K562 (cell line): ENCODE measurements around the gene TMEM179. TPM values are rescaled to one million over a fixed set of nuclear protein-coding genes. Genes with fewer than 3 reads are reported as not detected.

Experiments
- ARID1B ChIP-seq: fragments of 450-650 bp; IDR thresholded peaks from 2 replicates; pipeline ENCODE4 v1.6.1; 2016; ENCODE audit warnings: antibody characterized with exemption, mild to moderate bottlenecking, inconsistent platforms
- ATF6 ChIP-seq: sonication (generic); formaldehyde crosslinking; IDR thresholded peaks from 2 replicates; pipeline ENCODE4 v1.4.0; 2020; ENCODE audit warnings: mild to moderate bottlenecking, missing genetic modification reagents
- BCL6 ChIP-seq: fragments of 250-450 bp; sonication (Bioruptor Pico); IDR thresholded peaks from 2 replicates; pipeline ENCODE4 v1.4.0; 2020
- MEF2D ChIP-seq: conservative IDR thresholded peaks from 2 replicates; pipeline ENCODE4 v1.6.1; 2016; ENCODE audit warnings: low read depth, missing genetic modification characterization, missing compliant biosample characterization
- POLR2A ChIP-seq: fragments of 450-650 bp; conservative IDR thresholded peaks from 2 replicates; pipeline ENCODE4 v1.6.1; 2016
- PYGO2 ChIP-seq: fragments of 450-650 bp; IDR thresholded peaks from 2 replicates; pipeline ENCODE4 v1.6.1; 2016; ENCODE audit warnings: mild to moderate bottlenecking, missing genetic modification characterization, moderate library complexity, missing compliant biosample characterization
- RFX1 ChIP-seq: fragments of 450-650 bp; IDR thresholded peaks from 2 replicates; pipeline ENCODE4 v1.6.1; 2016; ENCODE audit warnings: mild to moderate bottlenecking, moderate library complexity
- RHOXF2B ChIP-seq: fragments of 250-450 bp; sonication (Bioruptor Pico); conservative IDR thresholded peaks from 2 replicates; pipeline ENCODE4 v1.5.1; 2021
- SLC30A9 ChIP-seq: fragments of 250-450 bp; sonication (Bioruptor Pico); IDR thresholded peaks from 2 replicates; pipeline ENCODE4 v1.8.0; 2022; ENCODE audit warnings: mild to moderate bottlenecking, moderate library complexity
- SMAD4 ChIP-seq: fragments of 250-450 bp; sonication (Bioruptor Pico); conservative IDR thresholded peaks from 2 replicates; pipeline ENCODE4 v1.8.0; 2021; ENCODE audit warnings: inconsistent platforms, mild to moderate bottlenecking, moderate library complexity
- SREBF1 ChIP-seq: fragments of 150-350 bp; IDR thresholded peaks from 2 replicates; pipeline ENCODE4 v1.6.1; 2014; ENCODE audit warnings: antibody characterized with exemption, low read depth, low read length, borderline replicate concordance
- SRSF9 ChIP-seq: fragments of 200-400 bp; formaldehyde crosslinking; IDR thresholded peaks from 2 replicates; pipeline ENCODE4 v1.6.1; 2017; ENCODE audit warnings: low read depth, low read length, borderline replicate concordance
- ZBTB8A ChIP-seq: fragments of 450-650 bp; IDR thresholded peaks from 2 replicates; pipeline ENCODE4 v1.6.1; 2018; ENCODE audit warnings: mild to moderate bottlenecking, moderate library complexity; ENCODE audit not compliant: partially characterized antibody
- ZNF699 ChIP-seq: fragments of 250-450 bp; sonication (Bioruptor Pico); IDR thresholded peaks from 2 replicates; pipeline ENCODE4 v1.8.0; 2021; ENCODE audit warnings: mild to moderate bottlenecking, moderate library complexity; ENCODE audit not compliant: insufficient replicate concordance
- polyA plus RNA-seq, 8 experiments: library from polyadenylated mRNA; depleted of rRNA in 4 of 8; stranded (reverse) in 5 of 8; unstranded in 3 of 8; fragments of >200 nt; fragmentation: Nextera tagmentation in 2 of 8; fragmentation: Illumina TruSeq in 1 of 8; extraction: Ambion mirVana in 2 of 8; extraction: Trizol in 1 of 8; gene quantifications; 2 replicates each; pipeline versions ENCODE4 v1.2.1 to v1.2.3, GENCODE V29; 2011 to 2014; ENCODE audit warnings: inconsistent platforms in 1 of 8, missing spikeins in 1 of 8
- total RNA-seq, 7 experiments: library from RNA; depleted of rRNA in 6 of 7; stranded (reverse); fragments of >200 nt in 6 of 7; fragmentation: Illumina TruSeq in 2 of 7; extraction: Trizol in 2 of 7; gene quantifications; 2 replicates each; pipeline versions ENCODE4 v1.2.1 to v1.2.3, GENCODE V29; 2011 to 2021; ENCODE audit warnings: low replicate concordance in 1 of 7

Gene TMEM179
- total and polyA plus RNA-seq, 9 of the 15 experiments (the other 6 are each of a cell fraction or from before 2014, with no cell fraction given), result not detected

GRCh38 chr14:104582005-104582404 is 22.6 kb downstream of the TMEM179 start (continued):
- TF ChIP-seq BCL6 (CRISPR knock-in tag) (no peak), RFX1 (no peak), SREBF1 (no peak), POLR2A (no peak), PYGO2 (tag) (no peak), MEF2D (no peak), SRSF9 (no peak), ZBTB8A (no peak), ATF6 (CRISPR knock-in tag) (no peak), SLC30A9 (CRISPR knock-in tag) (no peak), SMAD4 (CRISPR knock-in tag) (no peak), ZNF699 (CRISPR knock-in tag) (no peak), ARID1B (no peak), RHOXF2B (CRISPR knock-in tag) (no peak)
